Pancreas (tissue), 10 donors: Measurements from ENCODE around the gene GRAMD2B. TPM values are rescaled to one million over a fixed set of nuclear protein-coding genes. Genes with fewer than 3 reads are reported as not detected.

Source experiments
- ATAC-seq, 4 donors: fragments of 200-7000 bp; cut with Tn5 transposase; one replicate each; pipeline versions ENCODE4 v1.8.0 to v1.9.1; 2020; ENCODE audit warnings: mild to moderate bottlenecking in 4 of 4, moderate library complexity in 4 of 4
- DNase-seq, 6 donors: peaks; one replicate each; pipeline ENCODE4 v3.0.0-alpha.2; 2020
- FAIRE-seq: peaks from 2 replicates; lab custom pipeline; 2012; peaks lifted over from hg19 to GRCh38; lab: Jason Lieb, UNC
- H3K27ac ChIP-seq, 4 donors: fragments of 200-600 bp; sonication (generic); 1 replicate in 3 of 4; 2 replicates in 1 of 4; pipeline versions ENCODE4 v1.5.0 to v1.8.0; 2020
- H3K27me3 ChIP-seq, 4 donors: fragments of 200-600 bp; one replicate each; pipeline ENCODE4 v1.8.0; 2021
- H3K36me3 ChIP-seq, 3 donors: fragments of 200-600 bp; sonication (generic) in 1 of 3; one replicate each; pipeline versions ENCODE4 v1.5.0 to v1.8.0; 2020 to 2021
- H3K4me1 ChIP-seq, 3 donors: fragments of 200-600 bp; one replicate each; pipeline ENCODE4 v1.8.0; 2021
- H3K4me3 ChIP-seq, 4 donors: fragments of 200-600 bp; sonication (generic) in 2 of 4; one replicate each; pipeline versions ENCODE4 v1.5.0 to v1.8.0; 2020 to 2021
- H3K9me3 ChIP-seq, 4 donors: fragments of 200-600 bp; one replicate each; pipeline ENCODE4 v1.8.0; 2021
- CTCF ChIP-seq, 4 donors: fragments of 200-600 bp; sonication (generic) in 3 of 4; IDR thresholded peaks; one replicate each; pipeline versions ENCODE4 v1.5.0 to v1.8.0; 2021; ENCODE audit warnings: antibody characterized with exemption in 4 of 4
- WGBS, 2 donors: extraction: QIAGEN DNeasy Blood & Tissue Kit; methylation state at CpG; one replicate each; pipeline ENCODE4 v1.1.7; 2013; 5-methylcytosine and 5-hydroxymethylcytosine counted together
- intact Hi-C, 3 donors: fragments of 100-400 bp; cut with DNase I; formaldehyde crosslinking; loops; one replicate each; pipeline versions ENCODE4 v1.11.1 to v1.14.2; 2022
- polyA plus RNA-seq, 2 donors: library from polyadenylated mRNA; stranded (reverse); fragments of 200-250 nt; gene quantifications; one replicate each; pipeline ENCODE4 v1.2.3, GENCODE V29; 2013
- total RNA-seq, 6 donors: library from RNA; stranded (reverse); fragmentation: NEBNext Ultra II Directional in 4 of 6; extraction: Animal tissue kit (Norgen Biotek cat#: 25700) in 4 of 6; gene quantifications; one replicate each; pipeline versions ENCODE4 v1.2.1 to v1.2.4, GENCODE V29; 2021 to 2023
- donor health status: healthy with polysubstance abuse.
- donor health status: DM: no; HTN: no; CAD: no; lungs with moderate emphysema.
- donor health status: DM: no; HTN: no; CAD: no.
- donor health status: control.
- donor health status: control.
- donor health status: Bipolar disorder and iron deficiency.
- donor health status: DM: yes; HTN: yes; CAD: no.
- donor health status: DM: no; HTN: no; CAD: no.
- donor health status: DM: no; HTN: no; CAD: no.
- donor health status: DM: yes; HTN: yes; CAD: no.

GRAMD2B gene
- total and polyA plus RNA-seq, 8 donors = 4.4 to 11.8 (median 6.5) TPM

- WGBS, 2 donors = 31 to 57% methylated on average over 1 of the region's 1 CpG
- Histone ChIP-seq H3K4me3 (no peak overlapping the region), H3K9me3 (no peaks in the 10 kb centered on the region), H3K36me3 (no peaks in the 10 kb centered on the region), H3K27me3 (no peaks in the 10 kb centered on the region), H3K4me1 (no peaks in the 10 kb centered on the region), H3K27ac (peak overlapping the region in 1 of 4 donors; percentile 46)
- intact Hi-C loops = loop anchor here in 2 of 3 donors (5.0 kb wide), 2 partner anchors 191 to 201 kb away; no protein-coding TSS in a partner anchor
- no peak for DNase-seq
- no peak for FAIRE-seq
- TF ChIP-seq CTCF (IDR thresholded peaks at IDR 0.05) = no peak
- no peak for ATAC-seq
These were observed 115.4 kb downstream of the GRAMD2B start for GRCh38 chr5:126538579-126538978.

DNA sequence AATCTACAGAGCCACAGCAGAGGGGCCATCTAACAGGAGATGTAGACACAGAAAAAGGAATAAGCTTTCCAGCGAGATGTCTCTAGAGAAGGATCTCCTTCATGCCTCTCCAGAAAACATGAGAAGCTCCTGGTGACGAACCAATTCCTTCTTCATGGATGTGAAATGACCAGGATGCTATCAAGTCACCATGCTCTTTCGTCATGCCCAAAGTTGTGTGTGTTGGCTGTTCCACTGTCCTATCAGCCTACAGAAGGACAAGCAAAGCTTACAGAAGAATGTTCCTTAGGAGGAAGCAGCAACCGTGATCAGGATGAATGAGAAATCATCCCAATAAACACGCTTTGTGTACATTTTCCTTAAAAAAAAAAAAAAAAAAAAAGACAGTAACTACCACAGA, 117.4 kb downstream of the GRAMD2B start:
- H3K27ac ChIP-seq = no peak overlapping the region
- 65 to 86% methylated on average over 5 of the region's 5 CpGs for WGBS, 2 donors
- H3K4me1 ChIP-seq = no peaks in the 10 kb centered on the region
- DNase-seq (no peak), ATAC-seq (no peak), FAIRE-seq (no peak)
- no peak for TF ChIP-seq CTCF (IDR thresholded peaks at IDR 0.05)
- intact Hi-C loops = no loop called here
- H3K9me3 ChIP-seq = no peaks in the 10 kb centered on the region
- no peak overlapping the region for H3K4me3 ChIP-seq
- H3K36me3 ChIP-seq = no peaks in the 10 kb centered on the region
- H3K27me3 ChIP-seq = no peaks in the 10 kb centered on the region

DNA sequence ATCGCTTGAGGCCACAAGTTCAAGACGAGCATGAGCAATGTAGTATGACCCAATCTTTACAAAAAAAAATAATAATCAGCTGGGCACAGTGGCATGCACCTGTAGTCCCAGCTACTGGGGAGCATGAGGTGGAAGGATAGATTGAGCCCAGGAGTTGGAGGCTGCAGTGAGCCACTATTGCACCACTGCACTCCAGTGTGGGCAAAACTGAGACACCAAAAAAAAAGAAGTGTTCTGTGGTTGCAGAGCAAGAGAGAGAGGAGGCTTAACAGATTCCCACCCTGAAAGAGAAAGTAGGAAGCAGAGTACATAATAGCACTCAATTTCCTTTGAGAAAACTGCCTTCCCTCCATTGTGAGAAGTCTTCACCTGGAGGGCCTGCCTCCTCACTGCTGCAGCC, 119.2 kb downstream of the GRAMD2B start:
- Histone ChIP-seq H3K4me3 (no peak overlapping the region), H3K27ac (no peak overlapping the region), H3K4me1 (no peaks in the 10 kb centered on the region), H3K27me3 (no peaks in the 10 kb centered on the region), H3K9me3 (no peaks in the 10 kb centered on the region), H3K36me3 (peaks cover 0 to 7% (median 5%) of the 10 kb centered on the region in 3 donors)
- FAIRE-seq (no peak), ATAC-seq (no peak), DNase-seq (no peak)
- intact Hi-C loops = no loop called here
- 44 to 62% methylated on average over 2 of the region's 2 CpGs for WGBS, 2 donors
- no peak for TF ChIP-seq CTCF (IDR thresholded peaks at IDR 0.05)

DNA sequence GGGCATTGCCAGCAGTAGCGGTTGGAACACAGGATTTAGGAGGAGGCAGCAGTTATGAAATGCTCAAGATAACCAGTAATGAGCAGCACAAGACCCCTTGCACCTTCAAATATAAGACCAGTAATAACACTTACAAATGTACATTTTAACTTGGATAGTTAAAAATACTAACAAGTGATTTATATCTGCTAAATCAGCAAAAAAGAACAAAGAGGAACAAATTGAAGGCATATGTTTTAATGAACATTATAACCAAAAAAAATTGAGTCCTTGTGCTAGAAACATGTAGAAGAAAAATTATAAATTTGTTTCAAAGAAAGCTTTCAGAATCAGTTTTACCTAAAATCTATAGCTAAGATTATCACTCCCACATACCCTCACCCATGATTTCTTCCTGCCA, 119.8 kb downstream of the GRAMD2B start:
- H3K4me1 ChIP-seq = no peaks in the 10 kb centered on the region
- no peak for DNase-seq
- no peak overlapping the region for H3K27ac ChIP-seq
- peaks cover 0 to 7% (median 5%) of the 10 kb centered on the region in 3 donors for H3K36me3 ChIP-seq
- 87 to 100% methylated on average over 1 of the region's 1 CpG for WGBS, 2 donors
- no peak overlapping the region for H3K4me3 ChIP-seq
- FAIRE-seq = no peak
- no peaks in the 10 kb centered on the region for H3K27me3 ChIP-seq
- no peak for TF ChIP-seq CTCF (IDR thresholded peaks at IDR 0.05)
- ATAC-seq = no peak
- intact Hi-C loops = no loop called here
- no peaks in the 10 kb centered on the region for H3K9me3 ChIP-seq

- H3K4me1 ChIP-seq = no peaks in the 10 kb centered on the region
- H3K9me3 ChIP-seq = no peaks in the 10 kb centered on the region
- TF ChIP-seq CTCF (IDR thresholded peaks at IDR 0.05) = no peak
- DNase-seq (peak in 1 of 6 donors; percentile 5), FAIRE-seq (no peak), ATAC-seq (peak; percentile 47 to 71 (median 68))
- intact Hi-C loops = no loop called here
- H3K36me3 ChIP-seq = peaks cover 0 to 7% (median 5%) of the 10 kb centered on the region in 3 donors
- no peak overlapping the region for H3K27ac ChIP-seq
- WGBS, 2 donors = 33 to 52% methylated on average over 2 of the region's 2 CpGs
- H3K4me3 ChIP-seq = no peak overlapping the region
- H3K27me3 ChIP-seq = no peaks in the 10 kb centered on the region
These were observed 120.5 kb downstream of the GRAMD2B start for GRCh38 chr5:126543660-126544059.

Other genes starting within 250 kb of the GRAMD2B start
- gene ALDH7A1, start 171.8 kb downstream of the GRAMD2B start, total RNA-seq = 10 to 100 TPM; 15.9 to 27.4 (median 22.7) TPM
- gene ALDH7A1, start 171.8 kb downstream of the GRAMD2B start, polyA plus RNA-seq = 10 to 100 TPM; 21.4 to 28.7 TPM
- gene PHAX, start 177.5 kb downstream of the GRAMD2B start, total RNA-seq = 10 to 100 TPM in 4 of 6 donors, 1 to 10 TPM in 2; 5.7 to 17.8 (median 11.8) TPM
- 1 to 10 TPM; 5.0 to 9.7 TPM for gene PHAX, start 177.5 kb downstream of the GRAMD2B start, polyA plus RNA-seq